ELR (cell line): Measurements from ENCODE around the gene MYO7A.
A peak's percentile ranks its signal among the peaks of the same experiment; 100 is the strongest.

Experiments
- DNase-seq: peaks from one replicate; pipeline ENCODE4 v3.0.0-alpha.2; 2015; ENCODE audit warnings: low read depth

MYO7A gene

GRCh38 chr11:77111946-77112345 is 16.1 kb upstream of the MYO7A start:
- DNase-seq = no peak

GRCh38 chr11:77112641-77113381 is 15.2 kb upstream of the MYO7A start:
- no peak for DNase-seq

- peak; percentile 66 for DNase-seq
Measured at GRCh38 chr11:77113382-77114088, 14.5 kb upstream of the MYO7A start.

- no peak for DNase-seq
Measured at GRCh38 chr11:77114089-77114463, 14.0 kb upstream of the MYO7A start.

- DNase-seq = peak; percentile 31
Measured at GRCh38 chr11:77115181-77115611, 12.8 kb upstream of the MYO7A start.

- no peak for DNase-seq
Measured at GRCh38 chr11:77115956-77116355, 12.1 kb upstream of the MYO7A start.

GRCh38 chr11:77117492-77117891 is 10.6 kb upstream of the MYO7A start:
- no peak for DNase-seq

GRCh38 chr11:77118086-77118485 is 10.0 kb upstream of the MYO7A start:
- DNase-seq = no peak

GRCh38 chr11:77118971-77119370 is 9.1 kb upstream of the MYO7A start:
- DNase-seq = no peak

- no peak for DNase-seq
Measured at GRCh38 chr11:77119531-77119936, 8.5 kb upstream of the MYO7A start.

- no peak for DNase-seq
Measured at GRCh38 chr11:77120571-77120970, 7.5 kb upstream of the MYO7A start.

GRCh38 chr11:77121096-77121640 is 6.9 kb upstream of the MYO7A start:
- DNase-seq = no peak

GRCh38 chr11:77121876-77122575 is 6.0 kb upstream of the MYO7A start:
- DNase-seq = no peak

- no peak for DNase-seq
Measured at GRCh38 chr11:77122576-77123212, 5.4 kb upstream of the MYO7A start.

GRCh38 chr11:77123591-77123990 is 4.5 kb upstream of the MYO7A start:
- DNase-seq = no peak

GRCh38 chr11:77124041-77124440 is 4.0 kb upstream of the MYO7A start:
- no peak for DNase-seq

- DNase-seq = no peak
Measured at GRCh38 chr11:77124488-77124887, 3.6 kb upstream of the MYO7A start.

GRCh38 chr11:77125191-77125590 is 2.9 kb upstream of the MYO7A start:
- no peak for DNase-seq

- no peak for DNase-seq
Measured at GRCh38 chr11:77125695-77126094, 2.4 kb upstream of the MYO7A start.

GRCh38 chr11:77126156-77126775 is 1.8 kb upstream of the MYO7A start:
- no peak for DNase-seq

GRCh38 chr11:77126861-77127234 is 1.2 kb upstream of the MYO7A start:
- DNase-seq = no peak
